ENCODE results near the gene KAT5.
"Not testable (repeated sequence)": the region's sequence is repeated elsewhere in the genome, so short reads cannot be mapped to it uniquely, and the experiment has no call there.

The KAT5 gene

DNA sequence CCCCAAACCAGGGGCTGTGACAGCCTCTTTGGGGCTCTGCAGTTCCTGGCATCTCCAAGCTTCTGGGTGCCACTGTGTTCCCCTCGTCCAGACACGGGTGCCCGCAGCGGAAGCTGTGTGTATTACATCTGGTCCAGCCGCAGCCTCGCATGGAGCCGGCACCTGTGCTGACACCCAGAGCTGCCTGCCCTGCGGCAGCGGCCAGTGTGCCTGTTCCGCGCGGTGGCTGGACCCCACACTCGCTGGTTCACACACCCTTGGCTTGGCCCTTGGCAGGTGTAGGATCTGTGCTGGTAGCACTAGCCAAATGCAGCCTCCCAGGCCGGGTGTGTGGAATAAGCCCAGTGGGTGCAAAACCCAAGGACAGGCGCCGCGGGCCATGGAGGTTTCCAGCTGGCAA lies 33.0 kb downstream of the KAT5 start:
- no peak for DNase-seq

DNA sequence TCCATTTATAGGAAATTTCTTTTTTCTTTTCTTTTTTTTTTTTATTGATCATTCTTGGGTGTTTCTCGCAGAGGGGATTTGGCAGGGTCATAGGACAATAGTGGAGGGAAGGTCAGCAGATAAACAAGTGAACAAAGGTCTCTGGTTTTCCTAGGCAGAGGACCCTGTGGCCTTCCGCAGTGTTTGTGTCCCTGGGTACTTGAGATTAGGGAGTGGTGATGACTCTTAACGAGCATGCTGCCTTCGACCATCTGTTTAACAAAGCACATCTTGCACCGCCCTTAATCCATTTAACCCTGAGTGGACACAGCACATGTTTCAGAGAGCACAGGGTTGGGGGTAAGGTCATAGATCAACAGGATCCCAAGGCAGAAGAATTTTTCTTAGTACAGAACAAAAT lies 50.1 kb downstream of the KAT5 start:
- DNase-seq: not testable (repeated sequence)

DNA sequence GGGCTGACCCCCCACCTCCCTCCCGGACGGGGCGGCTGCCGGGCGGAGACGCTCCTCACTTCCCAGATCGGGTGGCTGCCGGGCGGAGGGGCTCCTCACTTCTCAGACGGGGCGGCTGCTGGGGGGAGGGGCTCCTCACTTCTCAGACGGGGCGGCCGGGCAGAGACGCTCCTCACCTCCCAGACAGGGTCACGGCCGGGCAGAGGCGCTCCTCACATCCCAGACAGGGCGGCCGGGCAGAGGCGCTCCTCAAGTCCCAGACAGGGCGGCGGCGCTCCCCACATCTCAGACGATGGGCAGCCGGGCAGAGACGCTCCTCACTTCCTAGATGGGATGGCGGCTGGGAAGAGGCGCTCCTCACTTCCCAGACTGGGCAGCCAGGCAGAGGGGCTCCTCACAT lies 50.8 kb downstream of the KAT5 start:
- not testable (repeated sequence) for DNase-seq

DNA sequence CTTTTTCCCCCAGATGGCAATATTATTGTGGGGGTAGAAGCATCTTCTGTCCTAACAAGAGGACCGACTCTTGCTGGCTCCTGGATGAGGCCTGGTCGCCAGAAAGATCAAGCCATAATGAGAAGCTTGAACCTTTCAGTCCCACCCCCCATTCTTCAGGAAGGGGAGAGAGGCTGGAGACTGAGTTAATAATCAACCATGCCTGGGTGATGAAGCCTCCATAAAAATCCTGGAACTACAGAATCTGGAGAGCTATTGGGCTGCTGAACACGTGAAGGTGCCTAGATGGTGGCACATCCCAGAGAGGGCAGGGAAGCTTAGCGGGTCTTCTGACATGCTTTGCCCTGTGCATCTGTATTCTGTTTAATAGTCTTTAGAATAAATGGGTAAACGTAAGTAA lies 52.4 kb downstream of the KAT5 start:
- no peak for DNase-seq

DNA sequence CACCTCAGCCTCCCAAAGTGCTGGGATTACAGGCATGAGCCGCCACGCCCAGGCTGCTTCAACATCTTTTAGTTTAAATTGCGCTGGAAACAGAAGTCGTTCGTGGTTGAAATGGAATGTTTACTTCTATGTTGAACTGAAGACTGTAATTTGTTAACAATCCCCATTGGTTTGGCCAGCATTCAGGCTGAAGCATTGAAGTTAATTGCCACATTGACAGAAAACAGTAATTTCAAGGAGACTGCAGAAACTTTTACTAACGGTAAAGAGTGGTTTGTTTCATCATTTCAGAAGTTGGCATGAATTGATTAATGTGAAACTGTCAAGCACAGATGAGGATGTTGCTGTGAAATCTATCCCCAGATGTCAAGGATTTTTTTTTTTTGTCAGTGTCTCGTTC lies 54.5 kb downstream of the KAT5 start:
- no peak for DNase-seq

DNA sequence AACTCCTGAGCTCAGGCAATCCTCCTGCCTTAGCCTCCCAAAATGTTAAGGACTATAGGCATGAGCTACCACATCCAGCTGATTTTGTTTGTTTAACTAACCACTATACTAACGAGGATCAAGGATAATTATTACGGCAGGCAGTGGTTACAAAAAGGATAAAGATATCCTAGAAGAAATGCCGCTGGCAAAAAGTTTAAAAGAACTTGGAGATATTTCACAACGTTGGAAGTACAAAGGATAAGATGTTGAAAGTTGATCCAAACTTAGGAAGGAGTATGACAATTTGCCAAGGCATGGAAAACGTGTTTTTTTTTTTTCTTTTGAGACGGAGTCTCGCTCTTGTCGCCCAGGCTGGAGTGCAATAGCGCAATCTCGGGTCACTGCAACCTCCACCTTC lies 55.4 kb downstream of the KAT5 start:
- DNase-seq: no peak

DNA sequence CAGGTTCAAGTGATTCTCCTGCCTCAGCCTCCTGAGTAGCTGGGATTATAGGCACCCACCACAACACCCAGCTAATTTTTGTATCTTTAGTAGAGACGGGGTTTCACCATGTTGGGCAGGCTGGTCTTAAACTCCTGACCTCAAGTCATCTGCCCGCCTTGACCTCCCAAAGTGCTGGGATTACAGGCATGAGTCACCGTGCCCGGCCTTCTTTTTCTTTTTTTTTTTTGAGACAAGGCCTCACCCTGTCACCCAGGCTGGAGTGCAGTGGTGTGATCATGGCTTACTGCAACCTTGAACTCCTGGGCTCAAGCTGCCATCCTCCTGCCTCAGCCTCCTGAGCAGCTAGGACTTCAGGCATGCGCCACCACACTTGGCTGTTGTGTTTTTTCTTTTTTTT lies 55.8 kb downstream of the KAT5 start:
- DNase-seq: not testable (repeated sequence)

Data from stimulated activated CD4-positive, alpha-beta T cell treated with anti-CD3 and anti-CD28 coated beads, Interleukin-15, amount 100 ng/mL, for 24 hours (primary cell).